Mesothelial cell of epicardium (in vitro differentiated cells): Measurements from ENCODE around the gene MSN. TPM values are rescaled to one million over a fixed set of nuclear protein-coding genes. Genes with fewer than 3 reads are reported as not detected.
A peak's percentile ranks its signal among the peaks of the same experiment; 100 is the strongest.

ENCODE experiments used
- DNase-seq, 2 experiments: peaks; one replicate each; pipeline ENCODE4 v3.0.0; 2021; ENCODE audit warnings: low spot score in 2 of 2; ENCODE audit not compliant: unreplicated experiment in 2 of 2
- H3K27ac Mint-ChIP-seq: 2 replicates; pipeline ENCODE4 v1.8.0; 2021; ENCODE audit warnings: mixed read lengths
- H3K27me3 Mint-ChIP-seq: 2 replicates; pipeline ENCODE4 v1.8.0; 2021; ENCODE audit warnings: low read depth, mixed read lengths
- H3K36me3 Mint-ChIP-seq: 2 replicates; pipeline ENCODE4 v1.8.0; 2021; ENCODE audit warnings: mixed read lengths
- H3K4me1 Mint-ChIP-seq: 2 replicates; pipeline ENCODE4 v1.8.0; 2021; ENCODE audit warnings: mixed read lengths
- H3K4me3 Mint-ChIP-seq: 2 replicates; pipeline ENCODE4 v1.8.0; 2021; ENCODE audit warnings: mild to moderate bottlenecking, moderate library complexity, mixed read lengths
- H3K9me3 Mint-ChIP-seq: 2 replicates; pipeline ENCODE4 v1.8.0; 2021; ENCODE audit warnings: mixed read lengths
- total RNA-seq: library from RNA; stranded (reverse); gene quantifications from 3 replicates; pipeline ENCODE4 v1.2.1, GENCODE V29; 2021
- TF ChIP-seq, protein P1 (sequence below): fragments of 200-600 bp; sonication (generic); IDR thresholded peaks from one replicate; pipeline ENCODE4 v1.5.0; 2021; ENCODE audit warnings: antibody characterized with exemption; ENCODE audit not compliant: unreplicated experiment

MSN gene
- total RNA-seq, 1 donor from 2014 or later, result 87.8 TPM

DNA sequence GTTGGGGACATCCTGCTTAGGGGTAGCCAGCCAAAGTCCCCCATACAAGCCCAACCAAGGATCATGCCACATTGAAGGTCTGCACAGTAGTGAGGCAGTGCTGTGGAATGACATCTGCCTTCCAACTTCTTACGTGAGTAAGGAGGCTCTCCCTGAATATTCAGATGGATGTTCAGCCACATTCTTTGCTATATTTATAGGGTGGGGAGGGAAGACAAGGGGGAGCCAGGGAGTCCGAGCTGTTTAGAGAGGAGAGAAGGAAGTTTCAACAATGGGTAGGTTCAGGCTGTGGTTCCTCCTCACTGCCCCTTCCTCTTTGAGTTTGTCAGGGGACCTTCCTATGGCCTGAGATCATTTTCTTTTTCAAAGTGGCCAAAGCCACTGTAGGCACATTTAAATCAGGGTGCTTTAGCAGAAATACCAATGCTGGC is 29.8 kb downstream of the MSN start:
- DNase-seq, result no peak
- peak overlapping the region; percentile 22 for H3K27ac Mint-ChIP-seq

DNA sequence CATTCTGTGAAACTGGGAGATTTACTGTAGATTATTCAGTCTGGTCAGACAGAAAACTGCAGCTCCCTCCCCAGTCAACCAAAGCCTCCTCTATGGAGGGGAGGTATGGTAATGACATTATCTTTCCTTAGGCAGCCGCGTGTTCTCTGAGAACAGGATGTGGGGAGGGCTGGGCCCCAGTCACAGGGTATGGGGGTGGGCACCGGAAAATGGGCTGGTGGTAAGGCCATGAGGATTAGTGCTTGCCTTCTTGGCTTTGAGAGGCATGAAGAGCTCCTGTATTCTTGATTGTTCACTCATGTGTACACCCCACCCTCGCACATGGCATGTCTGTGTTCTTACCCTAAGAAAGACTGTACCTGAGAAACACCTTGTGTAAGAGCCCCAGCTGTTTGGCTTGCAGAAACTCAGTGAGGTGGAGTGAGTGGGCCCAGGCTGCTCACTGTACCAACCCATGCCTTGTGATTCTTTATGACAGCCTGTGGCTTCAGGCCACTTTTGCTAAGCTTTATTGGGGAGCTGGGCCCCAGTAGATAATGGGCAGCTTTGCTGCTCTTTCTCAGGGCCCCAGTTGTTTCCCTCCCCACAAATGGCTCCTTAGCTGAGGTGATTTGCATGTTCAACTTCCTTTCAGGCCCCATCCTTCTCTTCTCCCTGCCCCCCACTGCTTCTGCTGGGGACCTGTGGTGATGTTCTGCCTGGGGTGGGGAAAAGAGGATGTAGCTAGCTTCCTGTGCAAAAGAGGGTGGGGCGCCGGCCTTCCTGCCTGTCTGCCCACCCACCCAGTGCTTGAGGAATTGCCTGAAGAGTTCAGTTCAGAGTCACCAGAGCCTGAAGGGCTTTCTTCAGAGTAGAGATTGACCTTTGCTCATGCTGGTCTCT is 30.7 kb downstream of the MSN start:
- Mint-ChIP-seq H3K36me3 (peaks cover 9% of the 10 kb centered on the region), H3K4me1 (peaks cover 17% of the 10 kb centered on the region), H3K4me3 (no peak overlapping the region), H3K27ac (peak overlapping the region; percentile 47), H3K27me3 (no peaks in the 10 kb centered on the region), H3K9me3 (peaks cover 8% of the 10 kb centered on the region)
- DNase-seq, result no peak
- TF ChIP-seq, protein P1, sequence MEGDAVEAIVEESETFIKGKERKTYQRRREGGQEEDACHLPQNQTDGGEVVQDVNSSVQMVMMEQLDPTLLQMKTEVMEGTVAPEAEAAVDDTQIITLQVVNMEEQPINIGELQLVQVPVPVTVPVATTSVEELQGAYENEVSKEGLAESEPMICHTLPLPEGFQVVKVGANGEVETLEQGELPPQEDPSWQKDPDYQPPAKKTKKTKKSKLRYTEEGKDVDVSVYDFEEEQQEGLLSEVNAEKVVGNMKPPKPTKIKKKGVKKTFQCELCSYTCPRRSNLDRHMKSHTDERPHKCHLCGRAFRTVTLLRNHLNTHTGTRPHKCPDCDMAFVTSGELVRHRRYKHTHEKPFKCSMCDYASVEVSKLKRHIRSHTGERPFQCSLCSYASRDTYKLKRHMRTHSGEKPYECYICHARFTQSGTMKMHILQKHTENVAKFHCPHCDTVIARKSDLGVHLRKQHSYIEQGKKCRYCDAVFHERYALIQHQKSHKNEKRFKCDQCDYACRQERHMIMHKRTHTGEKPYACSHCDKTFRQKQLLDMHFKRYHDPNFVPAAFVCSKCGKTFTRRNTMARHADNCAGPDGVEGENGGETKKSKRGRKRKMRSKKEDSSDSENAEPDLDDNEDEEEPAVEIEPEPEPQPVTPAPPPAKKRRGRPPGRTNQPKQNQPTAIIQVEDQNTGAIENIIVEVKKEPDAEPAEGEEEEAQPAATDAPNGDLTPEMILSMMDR, result no peak

More for the DNA sequence above, 29.8 kb downstream of the MSN start:
- TF ChIP-seq, protein P1, result no peak
- Mint-ChIP-seq H3K27me3 (no peaks in the 10 kb centered on the region), H3K4me3 (no peak overlapping the region), H3K4me1 (peaks cover 16% of the 10 kb centered on the region), H3K36me3 (peaks cover 8% of the 10 kb centered on the region), H3K9me3 (peaks cover 12% of the 10 kb centered on the region)

GRCh38 chrX:65702956-65703355 is 35.5 kb downstream of the MSN start:
- Mint-ChIP-seq H3K4me3 (no peak overlapping the region), H3K4me1 (peaks cover 13% of the 10 kb centered on the region), H3K27ac (no peak overlapping the region), H3K36me3 (peaks cover 6% of the 10 kb centered on the region), H3K27me3 (no peaks in the 10 kb centered on the region), H3K9me3 (peaks cover 9% of the 10 kb centered on the region)
- DNase-seq, result no peak
- TF ChIP-seq, protein P1, result no peak

- no peak for DNase-seq
- Mint-ChIP-seq H3K27ac (no peak overlapping the region), H3K36me3 (peaks cover 6% of the 10 kb centered on the region), H3K4me1 (peaks cover 10% of the 10 kb centered on the region), H3K9me3 (peaks cover 19% of the 10 kb centered on the region), H3K4me3 (no peak overlapping the region), H3K27me3 (no peaks in the 10 kb centered on the region)
- TF ChIP-seq, protein P1, result no peak
Measured at GRCh38 chrX:65705439-65705838, 38.0 kb downstream of the MSN start.

DNA sequence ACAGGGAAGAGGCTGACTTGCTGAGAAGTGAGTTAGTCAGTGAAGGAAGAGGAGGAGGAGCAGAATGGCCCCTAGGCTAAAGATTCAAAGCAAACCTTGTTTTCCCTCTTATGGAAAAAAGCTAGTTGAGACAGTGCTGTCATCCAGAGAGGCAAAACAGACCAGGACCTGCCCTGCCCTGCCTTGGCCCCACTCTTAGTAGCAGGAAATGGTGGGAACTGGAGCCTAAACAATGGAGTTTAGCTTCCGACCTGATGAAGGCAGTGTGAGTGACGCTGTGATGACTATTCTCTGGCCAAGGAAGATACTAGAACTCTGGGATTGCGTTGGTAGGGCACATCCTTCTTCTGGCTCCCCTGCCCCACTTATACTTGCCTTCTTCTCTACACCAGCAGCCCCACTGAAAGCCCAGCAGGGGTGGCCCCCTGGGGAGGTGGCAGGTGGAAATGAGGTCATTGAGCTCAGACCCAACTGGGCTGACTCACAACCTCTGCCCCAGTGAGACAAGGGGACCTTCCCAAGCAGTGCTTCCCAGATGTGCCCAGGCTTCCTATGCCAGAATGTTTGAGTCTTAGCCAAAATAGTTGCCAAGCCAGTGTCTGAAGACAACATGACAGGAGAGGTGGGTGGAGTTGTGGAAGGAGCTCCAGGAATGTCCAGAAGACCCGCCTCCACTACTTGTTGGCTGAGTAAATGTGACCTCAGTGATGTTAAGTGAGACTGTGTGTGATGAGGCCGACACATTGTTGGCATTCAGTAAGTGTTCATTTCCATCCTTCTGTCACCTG is 38.8 kb downstream of the MSN start:
- Mint-ChIP-seq H3K9me3 (peaks cover 19% of the 10 kb centered on the region), H3K27ac (no peak overlapping the region), H3K36me3 (peaks cover 5% of the 10 kb centered on the region), H3K4me1 (peaks cover 10% of the 10 kb centered on the region), H3K4me3 (no peak overlapping the region), H3K27me3 (no peaks in the 10 kb centered on the region)
- TF ChIP-seq, protein P1, result no peak
- no peak for DNase-seq
